Measurements from ENCODE around the gene SLC37A1. TPM values are rescaled to one million over a fixed set of nuclear protein-coding genes. Genes with fewer than 3 reads are reported as not detected.
"Not testable (repeated sequence)": the region's sequence is repeated elsewhere in the genome, so short reads cannot be mapped to it uniquely, and the experiment has no call there.

Gene SLC37A1
- total RNA-seq, 1 experiment from 2014 or later = 8.9 TPM

- no peak for DNase-seq (ENCODE audit: extremely low read depth, low read depth)
Measured at GRCh38 chr21:42609811-42610210, 96.2 kb downstream of the SLC37A1 start.

DNA sequence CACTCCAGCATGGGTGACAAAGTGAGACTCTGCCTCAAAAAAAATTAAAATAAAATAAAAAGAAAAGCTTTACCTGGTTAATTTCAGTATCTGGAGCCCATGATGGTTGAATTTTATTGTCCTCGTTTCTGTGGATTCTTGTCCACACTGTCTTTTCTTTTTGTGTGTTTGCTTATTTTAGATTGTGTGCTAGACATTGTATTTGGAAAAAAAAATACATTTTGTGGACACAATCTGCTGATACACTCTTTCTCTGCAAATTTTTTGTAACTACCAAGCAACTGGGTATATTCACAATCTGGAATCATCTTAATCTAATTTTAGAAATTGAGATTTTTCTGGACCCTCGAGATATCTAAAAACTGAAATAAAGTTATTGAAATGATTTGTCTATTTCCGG, 98.2 kb downstream of the SLC37A1 start:
- no peak for DNase-seq (ENCODE audit: extremely low read depth, low read depth)

DNA sequence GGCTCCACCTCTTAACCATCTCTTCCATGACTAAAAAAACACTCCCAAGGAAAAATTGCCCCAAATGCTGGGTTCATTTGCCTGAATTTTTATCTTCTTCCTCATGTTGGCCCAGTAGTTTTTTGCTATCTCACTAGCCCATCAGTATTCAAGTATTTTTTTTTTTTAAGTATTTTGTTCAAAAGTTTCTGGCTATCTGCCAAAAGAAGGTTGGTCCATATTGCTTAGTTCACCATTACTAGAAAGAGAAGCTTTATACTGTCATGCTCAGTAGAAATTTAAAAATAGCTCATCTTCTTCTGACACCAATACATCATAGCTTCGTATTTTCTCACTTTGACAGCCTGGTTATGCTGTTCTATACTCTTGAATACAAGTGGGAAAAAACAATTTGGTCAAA, 98.7 kb downstream of the SLC37A1 start:
- DNase-seq (ENCODE audit: extremely low read depth, low read depth) = no peak

GRCh38 chr21:42613756-42614155, 100.1 kb downstream of the SLC37A1 start:
- no peak for DNase-seq (ENCODE audit: extremely low read depth, low read depth)

DNA sequence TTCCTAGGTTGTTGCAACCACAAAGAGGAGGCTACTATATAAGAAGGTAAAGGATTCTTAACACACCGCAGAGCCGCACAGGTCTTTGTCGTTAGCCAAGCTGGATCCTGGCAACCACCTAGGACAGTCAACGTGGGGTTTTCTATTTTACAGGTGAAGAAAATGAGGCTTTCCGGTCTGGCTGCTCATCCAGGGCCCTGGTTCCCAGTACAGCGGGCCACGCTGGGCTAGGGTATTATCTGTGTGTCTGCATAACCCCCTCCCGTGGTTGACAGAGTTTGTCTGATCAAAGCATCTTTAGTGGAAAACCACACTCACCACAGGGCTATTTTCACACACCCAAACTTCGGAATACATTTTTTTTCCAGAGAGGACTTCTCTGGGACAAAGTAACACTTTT, 100.7 kb downstream of the SLC37A1 start:
- no peak for DNase-seq (ENCODE audit: extremely low read depth, low read depth)

DNA sequence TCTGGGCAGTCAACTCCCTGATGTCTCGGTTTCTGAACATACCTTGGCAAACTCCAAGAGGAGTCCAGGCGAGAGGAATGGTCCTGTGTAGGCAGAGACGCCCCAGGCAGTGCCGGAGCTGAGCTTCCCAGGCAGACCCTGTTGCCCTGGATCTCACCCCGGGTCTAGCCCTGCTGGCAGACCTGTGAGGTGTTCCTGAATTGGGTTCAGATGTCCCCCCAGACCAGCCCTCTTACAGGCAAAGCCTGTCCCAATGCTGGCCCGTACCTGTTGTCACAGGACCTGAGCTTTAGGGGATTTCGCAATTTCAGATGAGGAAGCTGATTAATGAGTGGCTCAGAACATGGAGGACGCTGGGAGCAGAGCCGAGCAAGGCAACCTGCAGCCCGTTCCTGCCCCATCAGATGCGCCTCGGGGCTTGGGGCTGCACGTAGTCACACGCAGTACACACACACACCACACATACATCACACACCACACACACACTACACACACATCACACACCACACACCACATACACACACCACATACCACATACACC, 101.2 kb downstream of the SLC37A1 start:
- DNase-seq (ENCODE audit: extremely low read depth, low read depth) = peak; percentile 8

- DNase-seq (ENCODE audit: extremely low read depth, low read depth) = not testable (repeated sequence)
Measured at GRCh38 chr21:42615377-42615776, 101.7 kb downstream of the SLC37A1 start.

- no peak for DNase-seq (ENCODE audit: extremely low read depth, low read depth)
Measured at GRCh38 chr21:42615924-42616323, 102.3 kb downstream of the SLC37A1 start.

- DNase-seq (ENCODE audit: extremely low read depth, low read depth) = no peak
Measured at GRCh38 chr21:42616446-42616845, 102.8 kb downstream of the SLC37A1 start.

- no peak for DNase-seq (ENCODE audit: extremely low read depth, low read depth)
Measured at GRCh38 chr21:42616941-42617340, 103.3 kb downstream of the SLC37A1 start.

DNA sequence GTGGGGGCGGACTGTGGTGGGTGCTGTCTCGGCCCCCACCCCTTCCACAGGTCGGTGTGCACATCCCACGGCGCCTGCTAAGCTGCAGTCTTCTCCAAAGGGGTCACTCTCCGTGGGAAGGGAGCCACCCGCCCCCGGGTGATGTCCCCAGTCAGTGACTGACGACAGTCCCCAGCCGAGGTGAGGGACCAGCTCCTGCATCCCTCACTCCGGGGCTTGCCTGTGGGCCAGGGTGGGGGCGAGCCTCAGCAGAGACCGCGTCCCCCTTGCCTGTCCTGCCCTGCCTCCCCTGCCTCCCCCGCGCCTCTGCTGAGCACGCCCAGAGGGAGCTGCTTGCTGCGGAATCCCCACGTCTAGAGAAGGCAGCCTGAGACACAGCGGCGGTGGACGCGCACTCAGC, 103.8 kb downstream of the SLC37A1 start:
- no peak for DNase-seq (ENCODE audit: extremely low read depth, low read depth)

- DNase-seq (ENCODE audit: extremely low read depth, low read depth) = no peak
Measured at GRCh38 chr21:42618707-42619102, 105.1 kb downstream of the SLC37A1 start.

GRCh38 chr21:42619166-42619565, 105.5 kb downstream of the SLC37A1 start:
- DNase-seq (ENCODE audit: extremely low read depth, low read depth) = no peak

- no peak for DNase-seq (ENCODE audit: extremely low read depth, low read depth)
Measured at GRCh38 chr21:42619841-42620240, 106.2 kb downstream of the SLC37A1 start.

GRCh38 chr21:42621166-42621818, 107.6 kb downstream of the SLC37A1 start:
- DNase-seq (ENCODE audit: extremely low read depth, low read depth) = no peak

- no peak for DNase-seq (ENCODE audit: extremely low read depth, low read depth)
Measured at GRCh38 chr21:42621819-42622177, 108.1 kb downstream of the SLC37A1 start.

DNA sequence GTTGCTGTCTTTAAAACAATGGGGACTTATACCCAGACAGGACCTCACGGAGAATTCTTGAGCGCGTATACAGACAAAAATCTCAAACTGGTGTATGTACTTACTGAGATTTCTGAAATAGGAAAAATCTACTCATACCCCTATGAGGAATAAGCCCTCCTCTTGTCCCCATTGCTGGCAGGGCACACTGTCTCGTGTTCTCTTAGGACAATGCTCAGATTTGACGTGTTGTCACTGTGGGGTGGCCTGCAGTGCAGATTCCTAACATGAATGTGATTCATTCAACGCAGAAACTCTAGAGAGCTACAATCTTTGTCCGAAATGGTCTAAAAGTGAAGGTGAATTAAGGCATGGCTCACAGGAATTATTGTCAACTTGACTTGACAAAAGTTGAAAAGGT, 108.6 kb downstream of the SLC37A1 start:
- no peak for DNase-seq (ENCODE audit: extremely low read depth, low read depth)

- DNase-seq (ENCODE audit: extremely low read depth, low read depth) = no peak
Measured at GRCh38 chr21:42623694-42624093, 110.0 kb downstream of the SLC37A1 start.

GRCh38 chr21:42624095-42624790, 110.6 kb downstream of the SLC37A1 start:
- DNase-seq (ENCODE audit: extremely low read depth, low read depth) = no peak

- no peak for DNase-seq (ENCODE audit: extremely low read depth, low read depth)
Measured at GRCh38 chr21:42624936-42625335, 111.3 kb downstream of the SLC37A1 start.

DNA sequence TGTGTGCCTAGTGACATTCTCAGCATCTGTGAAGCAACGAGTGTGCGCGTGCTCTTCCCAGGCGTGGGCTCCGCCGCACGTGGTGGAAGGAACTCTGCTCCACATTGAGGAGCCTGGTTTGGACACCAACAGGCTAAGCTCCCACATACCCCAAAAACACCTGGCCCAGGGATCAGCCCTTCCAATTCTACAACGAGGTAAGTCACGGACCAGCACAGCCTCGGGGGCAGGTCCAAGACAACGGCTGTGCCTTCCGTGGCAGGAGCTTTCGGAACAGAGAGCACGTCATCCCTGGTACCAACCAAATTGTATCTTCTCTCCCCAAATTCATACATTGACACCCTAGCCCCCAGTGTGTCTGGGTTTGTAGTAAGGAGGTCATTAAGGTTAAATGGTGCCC, 112.5 kb downstream of the SLC37A1 start:
- DNase-seq (ENCODE audit: extremely low read depth, low read depth) = no peak

GRCh38 chr21:42627527-42628289, 114.1 kb downstream of the SLC37A1 start:
- no peak for DNase-seq (ENCODE audit: extremely low read depth, low read depth)

All from NCI-H460 (cell line).